ENCODE measurements around the gene ATP2B2.

- no peak for TF ChIP-seq CTCF (IDR thresholded peaks at IDR 0.05)
- no peak for TF ChIP-seq POLR2A (IDR thresholded peaks at IDR 0.05)
Observed at GRCh38 chr3:10343526-10343925, 161.9 kb downstream of the ATP2B2 start.

All from thyroid gland (tissue), 4 donors.